Activated naive CD8-positive, alpha-beta T cell treated with anti-CD3 and anti-CD28 coated beads for 36 hours (primary cell): ENCODE measurements around the gene SPACA6. TPM values are rescaled to one million over a fixed set of nuclear protein-coding genes. Genes with fewer than 3 reads are reported as not detected.

Experiments used
- DNase-seq: peaks from one replicate; pipeline ENCODE4 v3.0.0; 2021
- H3K27ac Mint-ChIP-seq: one replicate; pipeline ENCODE4 v1.8.0; 2022; ENCODE audit warnings: mild to moderate bottlenecking, moderate library complexity, mixed read lengths
- H3K27me3 Mint-ChIP-seq: one replicate; pipeline ENCODE4 v1.8.0; 2022; ENCODE audit warnings: mild to moderate bottlenecking, mixed read lengths
- H3K36me3 Mint-ChIP-seq: one replicate; pipeline ENCODE4 v1.8.0; 2021; ENCODE audit warnings: mild to moderate bottlenecking, mixed read lengths
- H3K4me1 Mint-ChIP-seq: one replicate; pipeline ENCODE4 v1.8.0; 2021; ENCODE audit warnings: mixed read lengths
- H3K4me3 Mint-ChIP-seq: one replicate; pipeline ENCODE4 v1.8.0; 2022; ENCODE audit warnings: mild to moderate bottlenecking, moderate library complexity, mixed read lengths
- H3K9me3 Mint-ChIP-seq: one replicate; pipeline ENCODE4 v1.8.0; 2022; ENCODE audit warnings: mixed read lengths
- total RNA-seq, 2 experiments: library from RNA; stranded (reverse); gene quantifications; one replicate each; pipeline ENCODE4 v1.2.3, GENCODE V29; 2021

SPACA6 gene
- total RNA-seq, 2 experiments from 2014 or later: 2.0 to 2.1 TPM

DNA sequence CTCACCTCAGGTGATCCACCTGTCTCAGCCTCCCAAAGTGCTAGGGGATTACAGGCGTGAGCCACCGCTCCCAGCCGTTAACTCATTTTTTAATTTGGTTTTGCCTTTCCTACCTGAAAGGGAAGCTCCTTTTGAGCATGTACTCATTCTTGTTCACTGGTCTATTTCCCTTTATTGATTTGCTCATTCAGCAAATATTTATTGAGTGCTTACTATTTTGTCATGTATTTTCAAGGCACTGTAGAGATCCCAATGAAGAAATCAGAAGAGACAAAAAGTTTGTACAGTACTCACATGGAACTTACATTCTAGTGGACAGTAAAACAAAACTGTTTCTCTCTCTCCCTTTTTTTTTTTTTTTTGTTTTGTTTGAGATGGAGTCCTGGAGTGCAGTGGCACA is 13.8 kb downstream of the SPACA6 start:
- Mint-ChIP-seq H3K36me3 (peaks cover 26% of the 10 kb centered on the region), H3K9me3 (peaks cover 2% of the 10 kb centered on the region), H3K27me3 (peaks cover 9% of the 10 kb centered on the region), H3K4me1 (peaks cover 22% of the 10 kb centered on the region), H3K4me3 (no peak overlapping the region), H3K27ac (no peak overlapping the region)
- DNase-seq: no peak

- Mint-ChIP-seq H3K4me3 (no peak overlapping the region), H3K27me3 (no peaks in the 10 kb centered on the region), H3K27ac (no peak overlapping the region), H3K36me3 (peaks cover 28% of the 10 kb centered on the region), H3K9me3 (no peaks in the 10 kb centered on the region), H3K4me1 (peaks cover 11% of the 10 kb centered on the region)
- DNase-seq: no peak
Measured at GRCh38 chr19:51708811-51709210, 15.7 kb downstream of the SPACA6 start.

- Mint-ChIP-seq H3K4me1 (peaks cover 11% of the 10 kb centered on the region), H3K36me3 (peaks cover 24% of the 10 kb centered on the region), H3K27me3 (no peaks in the 10 kb centered on the region), H3K4me3 (no peak overlapping the region), H3K9me3 (no peaks in the 10 kb centered on the region), H3K27ac (no peak overlapping the region)
- DNase-seq: no peak
Measured at GRCh38 chr19:51709575-51709974, 16.4 kb downstream of the SPACA6 start.

- Mint-ChIP-seq H3K27me3 (no peaks in the 10 kb centered on the region), H3K4me3 (no peak overlapping the region), H3K27ac (no peak overlapping the region), H3K36me3 (peaks cover 20% of the 10 kb centered on the region), H3K4me1 (peaks cover 8% of the 10 kb centered on the region), H3K9me3 (no peaks in the 10 kb centered on the region)
- DNase-seq: no peak
Measured at GRCh38 chr19:51710163-51710562, 17.0 kb downstream of the SPACA6 start.

- Mint-ChIP-seq H3K4me1 (no peaks in the 10 kb centered on the region), H3K36me3 (peaks cover 6% of the 10 kb centered on the region), H3K9me3 (no peaks in the 10 kb centered on the region), H3K27ac (no peak overlapping the region), H3K4me3 (no peak overlapping the region), H3K27me3 (no peaks in the 10 kb centered on the region)
- no peak for DNase-seq
Measured at GRCh38 chr19:51711702-51712101, 18.6 kb downstream of the SPACA6 start.

GRCh38 chr19:51712461-51713081 is 19.4 kb downstream of the SPACA6 start:
- H3K27me3 Mint-ChIP-seq: no peaks in the 10 kb centered on the region
- no peak overlapping the region for H3K27ac Mint-ChIP-seq
- no peaks in the 10 kb centered on the region for H3K4me1 Mint-ChIP-seq
- H3K4me3 Mint-ChIP-seq: no peak overlapping the region
- no peaks in the 10 kb centered on the region for H3K9me3 Mint-ChIP-seq
- DNase-seq: no peak
- H3K36me3 Mint-ChIP-seq: peaks cover 2% of the 10 kb centered on the region

GRCh38 chr19:51713319-51714285 is 20.5 kb downstream of the SPACA6 start:
- Mint-ChIP-seq H3K9me3 (no peaks in the 10 kb centered on the region), H3K4me3 (no peak overlapping the region), H3K36me3 (peaks cover 2% of the 10 kb centered on the region), H3K4me1 (no peaks in the 10 kb centered on the region), H3K27me3 (peaks cover 9% of the 10 kb centered on the region), H3K27ac (no peak overlapping the region)
- no peak for DNase-seq

- no peaks in the 10 kb centered on the region for H3K9me3 Mint-ChIP-seq
- no peak overlapping the region for H3K27ac Mint-ChIP-seq
- H3K36me3 Mint-ChIP-seq: peaks cover 2% of the 10 kb centered on the region
- no peak for DNase-seq
- H3K27me3 Mint-ChIP-seq: peaks cover 18% of the 10 kb centered on the region
- no peak overlapping the region for H3K4me3 Mint-ChIP-seq
- H3K4me1 Mint-ChIP-seq: no peaks in the 10 kb centered on the region
Measured at GRCh38 chr19:51714848-51715247, 21.7 kb downstream of the SPACA6 start.

GRCh38 chr19:51715850-51716249 is 22.7 kb downstream of the SPACA6 start:
- Mint-ChIP-seq H3K36me3 (peaks cover 2% of the 10 kb centered on the region), H3K27ac (no peak overlapping the region), H3K27me3 (peaks cover 26% of the 10 kb centered on the region), H3K9me3 (no peaks in the 10 kb centered on the region), H3K4me3 (no peak overlapping the region), H3K4me1 (no peaks in the 10 kb centered on the region)
- no peak for DNase-seq

GRCh38 chr19:51716925-51717324 is 23.8 kb downstream of the SPACA6 start:
- Mint-ChIP-seq H3K4me3 (no peak overlapping the region), H3K36me3 (peaks cover 2% of the 10 kb centered on the region), H3K9me3 (no peaks in the 10 kb centered on the region), H3K4me1 (no peaks in the 10 kb centered on the region), H3K27ac (no peak overlapping the region), H3K27me3 (peaks cover 31% of the 10 kb centered on the region)
- no peak for DNase-seq

GRCh38 chr19:51719251-51719988 is 26.3 kb downstream of the SPACA6 start:
- Mint-ChIP-seq H3K4me1 (no peaks in the 10 kb centered on the region), H3K36me3 (no peaks in the 10 kb centered on the region), H3K27me3 (peaks cover 44% of the 10 kb centered on the region), H3K4me3 (no peak overlapping the region), H3K9me3 (no peaks in the 10 kb centered on the region), H3K27ac (no peak overlapping the region)
- DNase-seq: no peak

- peaks cover 64% of the 10 kb centered on the region for H3K27me3 Mint-ChIP-seq
- no peaks in the 10 kb centered on the region for H3K36me3 Mint-ChIP-seq
- no peak for DNase-seq
- H3K4me3 Mint-ChIP-seq: no peak overlapping the region
- no peaks in the 10 kb centered on the region for H3K4me1 Mint-ChIP-seq
- H3K27ac Mint-ChIP-seq: no peak overlapping the region
- H3K9me3 Mint-ChIP-seq: no peaks in the 10 kb centered on the region
Measured at GRCh38 chr19:51721905-51722304, 28.8 kb downstream of the SPACA6 start.

GRCh38 chr19:51722492-51722891 is 29.4 kb downstream of the SPACA6 start:
- H3K27me3 Mint-ChIP-seq: peaks cover 70% of the 10 kb centered on the region
- no peaks in the 10 kb centered on the region for H3K36me3 Mint-ChIP-seq
- no peak overlapping the region for H3K27ac Mint-ChIP-seq
- DNase-seq: no peak
- H3K9me3 Mint-ChIP-seq: no peaks in the 10 kb centered on the region
- H3K4me3 Mint-ChIP-seq: no peak overlapping the region
- no peaks in the 10 kb centered on the region for H3K4me1 Mint-ChIP-seq

- Mint-ChIP-seq H3K9me3 (peaks cover 1% of the 10 kb centered on the region), H3K27me3 (peaks cover 72% of the 10 kb centered on the region), H3K4me3 (no peak overlapping the region), H3K27ac (no peak overlapping the region), H3K36me3 (no peaks in the 10 kb centered on the region), H3K4me1 (no peaks in the 10 kb centered on the region)
- no peak for DNase-seq
Measured at GRCh38 chr19:51724543-51724942, 31.4 kb downstream of the SPACA6 start.

- Mint-ChIP-seq H3K27me3 (peaks cover 64% of the 10 kb centered on the region), H3K4me3 (no peak overlapping the region), H3K36me3 (no peaks in the 10 kb centered on the region), H3K9me3 (peaks cover 6% of the 10 kb centered on the region), H3K27ac (no peak overlapping the region), H3K4me1 (no peaks in the 10 kb centered on the region)
- DNase-seq: no peak
Measured at GRCh38 chr19:51726049-51726448, 32.9 kb downstream of the SPACA6 start.
